GM23338 (cell line): ENCODE measurements around the gene OLFM1. TPM values are rescaled to one million over a fixed set of nuclear protein-coding genes. Genes with fewer than 3 reads are reported as not detected.
"Not testable (repeated sequence)": the region's sequence is repeated elsewhere in the genome, so short reads cannot be mapped to it uniquely, and the experiment has no call there.

Experiments
- ATAC-seq: fragments of 200-7000 bp; cut with Tn5 transposase; 3 replicates; pipeline ENCODE4 v1.9.1; 2020
- DNase-seq: peaks from one replicate; pipeline ENCODE4 v3.0.0-alpha.2; 2015; ENCODE audit warnings: low spot score
- H2AFZ ChIP-seq: fragments of 200-600 bp; sonication (generic); 2 replicates; pipeline ENCODE4 v1.8.0; 2016; ENCODE audit warnings: antibody characterized with exemption, mild to moderate bottlenecking, moderate library complexity
- H3F3A ChIP-seq: fragments of 200-600 bp; sonication (generic); replicated peaks from 2 replicates; pipeline ENCODE4 v1.8.0; 2017; ENCODE audit warnings: antibody characterized with exemption, mixed run types, low read depth
- H3K27ac ChIP-seq: fragments of 200-600 bp; sonication (generic); 2 replicates; pipeline ENCODE4 v1.6.1; 2016; ENCODE audit warnings: low read depth
- H3K27me3 ChIP-seq: fragments of 200-600 bp; sonication (generic); 2 replicates; pipeline ENCODE4 v1.8.0; 2016; ENCODE audit warnings: mild to moderate bottlenecking, mixed run types, moderate library complexity; ENCODE audit not compliant: insufficient read depth
- H3K36me3 ChIP-seq: fragments of 200-600 bp; sonication (generic); 2 replicates; pipeline ENCODE4 v1.8.0; 2016; ENCODE audit warnings: mild to moderate bottlenecking; ENCODE audit not compliant: insufficient read depth
- H3K4me1 ChIP-seq: fragments of 200-600 bp; sonication (generic); 2 replicates; pipeline ENCODE4 v1.8.0; 2016; ENCODE audit warnings: mild to moderate bottlenecking, moderate library complexity; ENCODE audit not compliant: insufficient read depth
- H3K4me2 ChIP-seq: fragments of 200-600 bp; sonication (generic); 2 replicates; pipeline ENCODE4 v1.7.1; 2017; ENCODE audit warnings: mixed run types
- H3K4me3 ChIP-seq: fragments of 200-600 bp; sonication (generic); 2 replicates; pipeline ENCODE4 v1.6.1; 2016; ENCODE audit warnings: mixed run types
- H3K79me2 ChIP-seq: fragments of 200-600 bp; sonication (generic); replicated peaks from 2 replicates; pipeline ENCODE4 v1.8.0; 2017; ENCODE audit warnings: mild to moderate bottlenecking; ENCODE audit not compliant: insufficient read depth
- H3K9me2 ChIP-seq: fragments of 200-600 bp; sonication (generic); 2 replicates; pipeline ENCODE4 v1.8.0; 2017; ENCODE audit not compliant: insufficient read depth
- H4K20me1 ChIP-seq: fragments of 200-600 bp; sonication (generic); replicated peaks from 2 replicates; pipeline ENCODE4 v1.8.0; 2017; ENCODE audit warnings: mild to moderate bottlenecking; ENCODE audit not compliant: insufficient read depth
- H3K27ac Mint-ChIP-seq: 2 replicates; pipeline ENCODE4 v1.8.0; 2020; ENCODE audit warnings: inconsistent platforms, mild to moderate bottlenecking, moderate library complexity, mixed read lengths
- H3K27me3 Mint-ChIP-seq: 3 replicates; pipeline ENCODE4 v1.8.0; 2022; ENCODE audit warnings: low read depth, mild to moderate bottlenecking, moderate library complexity, mixed read lengths, inconsistent platforms; ENCODE audit not compliant: insufficient read depth, poor library complexity
- H3K36me3 Mint-ChIP-seq: 3 replicates; pipeline ENCODE4 v1.8.0; 2021; ENCODE audit warnings: low read depth, mild to moderate bottlenecking, inconsistent platforms, moderate library complexity, mixed read lengths
- H3K4me1 Mint-ChIP-seq: 3 replicates; pipeline ENCODE4 v1.8.0; 2020; ENCODE audit warnings: mild to moderate bottlenecking, inconsistent platforms, mixed read lengths
- H3K4me3 Mint-ChIP-seq: 3 replicates; pipeline ENCODE4 v1.8.0; 2021; ENCODE audit warnings: moderate library complexity, mild to moderate bottlenecking, inconsistent platforms, mixed read lengths
- H3K9me3 Mint-ChIP-seq: 3 replicates; pipeline ENCODE4 v1.8.0; 2020; ENCODE audit warnings: moderate library complexity, mild to moderate bottlenecking, inconsistent platforms, mixed read lengths
- ETS1 ChIP-seq: IDR thresholded peaks from 2 replicates; pipeline ENCODE4 v1.6.1; 2016; ENCODE audit warnings: antibody characterized with exemption
- JUNB ChIP-seq: IDR thresholded peaks from one replicate; pipeline ENCODE4 v1.6.1; 2016; ENCODE audit warnings: antibody characterized with exemption; ENCODE audit not compliant: unreplicated experiment
- NANOG ChIP-seq: IDR thresholded peaks from 2 replicates; pipeline ENCODE4 v1.6.1; 2016; ENCODE audit warnings: antibody characterized with exemption, borderline replicate concordance
- POLR2AphosphoS5 ChIP-seq: IDR thresholded peaks from 2 replicates; pipeline ENCODE4 v1.6.1; 2016; ENCODE audit warnings: antibody characterized with exemption, low read depth
- REST ChIP-seq: IDR thresholded peaks from one replicate; pipeline ENCODE4 v1.6.1; 2018; ENCODE audit warnings: antibody characterized with exemption; ENCODE audit not compliant: unreplicated experiment
- ZNF331 ChIP-seq: fragments of 250-450 bp; sonication (Bioruptor Pico); IDR thresholded peaks from 2 replicates; pipeline ENCODE4 v1.5.0; 2020; ENCODE audit warnings: low read depth, mild to moderate bottlenecking, moderate library complexity
- ZNF462 ChIP-seq: fragments of 250-450 bp; sonication (Bioruptor Pico); IDR thresholded peaks from 2 replicates; pipeline ENCODE4 v1.5.0; 2020; ENCODE audit warnings: mild to moderate bottlenecking, moderate library complexity
- polyA plus RNA-seq: library from polyadenylated mRNA; unstranded; fragments of >200 nt; fragmentation: Nextera tagmentation; extraction: Ambion mirVana; gene quantifications from 2 replicates; pipeline ENCODE4 v1.2.1, GENCODE V29; 2016
- total RNA-seq: library from RNA; depleted of rRNA; stranded (reverse); fragments of >200 nt; shearing (Covaris generic); gene quantifications from 2 replicates; pipeline ENCODE4 v1.2.3, GENCODE V29; 2014

Gene OLFM1
- total and polyA plus RNA-seq, 2 experiments from 2014 or later: 20.6 to 40.1 TPM

- H3K4me1 Mint-ChIP-seq, DNase-seq, H3K27ac ChIP-seq, H3K27me3 ChIP-seq, H3K4me2 ChIP-seq, H2AFZ ChIP-seq, H3F3A ChIP-seq, H3K36me3 ChIP-seq, H3K27me3 Mint-ChIP-seq, H3K27ac Mint-ChIP-seq, H4K20me1 ChIP-seq, H3K9me2 ChIP-seq, H3K4me3 ChIP-seq, H3K4me3 Mint-ChIP-seq, ATAC-seq, H3K4me1 ChIP-seq, H3K79me2 ChIP-seq: not testable (repeated sequence)
- Mint-ChIP-seq H3K9me3 (peaks cover 42% of the 10 kb centered on the region), H3K36me3 (peaks cover 11% of the 10 kb centered on the region)
Observed at GRCh38 chr9:135063466-135063865, 24.0 kb upstream of the OLFM1 start.

- H3K27me3 ChIP-seq, H3K4me1 Mint-ChIP-seq, H3K4me1 ChIP-seq, ATAC-seq, H3K27ac Mint-ChIP-seq, H3F3A ChIP-seq, H4K20me1 ChIP-seq, H3K27ac ChIP-seq, H3K27me3 Mint-ChIP-seq, DNase-seq, H3K4me3 ChIP-seq, H2AFZ ChIP-seq, H3K79me2 ChIP-seq, H3K9me2 ChIP-seq, H3K36me3 ChIP-seq, H3K4me3 Mint-ChIP-seq, H3K4me2 ChIP-seq: not testable (repeated sequence)
- H3K9me3 Mint-ChIP-seq: peaks cover 42% of the 10 kb centered on the region
- peaks cover 11% of the 10 kb centered on the region for H3K36me3 Mint-ChIP-seq
Observed at GRCh38 chr9:135063888-135064287, 23.6 kb upstream of the OLFM1 start.

- H3K27me3 ChIP-seq: no peaks in the 10 kb centered on the region
- TF ChIP-seq POLR2AphosphoS5 (no peak), ZNF331 (CRISPR knock-in tag) (no peak), ETS1 (no peak), ZNF462 (CRISPR knock-in tag) (no peak), JUNB (no peak), NANOG (no peak), REST (no peak)
Observed at GRCh38 chr9:135065151-135065550, 22.3 kb upstream of the OLFM1 start.

More at GRCh38 chr9:135065151-135065550, 22.3 kb upstream of the OLFM1 start:
- peaks cover 4% of the 10 kb centered on the region for H3K4me1 Mint-ChIP-seq
- ATAC-seq: no peak
- Histone ChIP-seq H3K79me2 (no peaks in the 10 kb centered on the region), H3K36me3 (no peaks in the 10 kb centered on the region), H3K4me3 (no peak overlapping the region), H3K9me2 (no peaks in the 10 kb centered on the region), H2AFZ (no peak overlapping the region), H3K27ac (no peak overlapping the region), H3K4me1 (no peaks in the 10 kb centered on the region), H4K20me1 (no peaks in the 10 kb centered on the region), H3F3A (no peaks in the 10 kb centered on the region), H3K4me2 (no peak overlapping the region)
- H3K9me3 Mint-ChIP-seq: peaks cover 42% of the 10 kb centered on the region
- no peak overlapping the region for H3K4me3 Mint-ChIP-seq
- no peak for DNase-seq
- peaks cover 10% of the 10 kb centered on the region for H3K27me3 Mint-ChIP-seq
- H3K27ac Mint-ChIP-seq: no peak overlapping the region
- peaks cover 11% of the 10 kb centered on the region for H3K36me3 Mint-ChIP-seq
